HG03175 (cell line): ENCODE measurements around the gene RAG2.

Experiments used
- ATAC-seq: cut with Tn5 transposase; IDR thresholded peaks from one replicate; pipeline ENCODE4 v1.9.1; 2021; ENCODE audit warnings: mild to moderate bottlenecking, moderate library complexity; ENCODE audit not compliant: unreplicated experiment

RAG2 gene

DNA sequence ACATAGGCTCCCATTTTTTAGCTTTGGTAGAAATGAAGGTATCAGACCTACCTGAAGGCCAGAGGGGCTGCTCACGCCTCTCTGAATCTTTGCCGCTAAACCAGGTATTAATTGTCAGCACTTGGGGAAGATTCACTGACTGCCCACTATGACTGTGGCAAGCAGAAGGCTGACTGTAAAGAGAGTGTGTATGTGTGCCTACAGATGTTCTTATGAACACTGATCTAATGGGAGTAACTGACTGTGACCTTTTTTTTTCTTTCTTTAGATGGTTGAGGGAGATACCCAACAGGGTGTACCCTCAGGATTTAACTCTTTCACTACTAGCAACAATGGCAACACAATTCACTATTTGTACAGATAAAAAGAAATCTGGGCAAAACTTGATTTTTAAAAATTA, at the start of gene RAG2:
Gene RAG2 (minus strand): TSS at position 186 of the 400 bp plus-strand sequence. CDS start 4,068 bp downstream, outside the sequence.
- ATAC-seq: no peak

DNA sequence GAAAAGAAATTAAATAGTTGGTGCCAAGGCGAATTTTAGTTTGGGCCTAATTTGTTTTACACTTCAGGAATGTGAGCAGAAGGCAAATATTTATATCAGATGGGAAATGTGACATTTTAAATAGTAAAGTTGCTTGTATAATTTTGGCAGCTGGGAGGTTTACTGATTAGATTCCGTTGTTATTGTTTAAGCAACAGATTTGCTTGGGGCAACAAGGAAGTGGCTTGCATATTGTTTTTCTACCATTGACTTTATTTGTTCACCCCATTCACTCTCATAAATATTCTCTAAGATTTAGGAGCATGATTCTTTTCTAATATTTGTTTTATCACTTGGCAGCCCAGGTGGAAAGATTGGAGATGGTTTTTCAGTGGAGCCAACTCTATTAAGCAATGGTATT, 40.5 kb upstream of the RAG2 start:
- ATAC-seq: no peak

DNA sequence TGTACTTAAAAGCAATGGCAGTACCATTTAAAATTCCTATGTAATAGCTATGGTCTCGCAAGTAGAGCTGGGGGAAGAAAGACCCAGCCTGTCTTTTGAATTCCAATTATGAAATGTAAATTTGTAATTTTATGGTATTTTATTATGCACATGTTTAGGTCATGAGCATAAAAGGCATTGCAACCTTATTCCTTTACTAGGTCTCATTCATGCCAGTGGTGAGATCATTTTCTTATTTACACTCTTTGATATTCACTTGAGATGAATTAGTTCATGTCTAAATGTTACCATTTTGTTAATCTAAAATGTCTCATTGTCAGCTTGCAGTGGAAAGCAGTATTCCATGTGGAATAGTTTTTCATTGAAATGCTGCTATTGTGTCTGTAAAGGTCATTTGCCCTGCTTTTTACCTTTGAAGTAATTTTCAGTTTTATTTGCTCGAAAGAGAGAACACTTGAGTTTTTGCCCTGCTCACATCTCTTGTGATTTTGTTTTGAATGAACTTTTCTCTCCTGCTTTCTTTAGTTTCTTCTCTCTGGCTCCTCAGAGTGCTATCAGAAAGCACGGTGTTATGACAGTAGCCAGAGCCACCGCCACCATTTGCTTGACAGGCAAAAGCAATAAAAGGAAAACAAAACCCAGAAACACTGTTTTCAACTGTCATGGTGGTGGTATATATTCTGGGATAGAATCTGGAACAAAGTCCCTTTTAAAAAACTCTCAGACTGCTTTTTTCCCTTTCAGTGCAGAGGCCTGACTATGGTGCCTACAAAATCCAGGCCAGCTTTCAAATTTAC, 37.2 kb upstream of the RAG2 start:
- no peak for ATAC-seq

DNA sequence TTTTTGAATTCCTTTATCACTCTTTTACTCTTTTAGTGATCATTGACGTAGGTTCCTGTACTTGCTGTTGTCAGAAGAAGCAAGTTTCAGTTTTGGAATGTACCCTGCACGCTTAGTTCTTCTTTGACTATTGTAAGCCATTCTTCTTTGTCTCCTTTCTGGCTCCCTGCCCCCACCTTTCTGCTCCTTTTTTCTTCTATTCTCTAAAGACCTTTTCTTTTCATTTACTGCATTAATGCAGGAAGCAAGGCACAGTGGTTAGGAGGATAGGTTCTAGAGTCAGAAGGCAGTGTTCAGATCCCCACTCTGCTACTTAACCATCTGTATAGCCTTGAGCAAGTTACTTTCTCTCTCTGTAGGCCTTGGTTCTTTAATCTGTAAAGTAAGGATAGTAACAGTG, 33.7 kb upstream of the RAG2 start:
- ATAC-seq: no peak

DNA sequence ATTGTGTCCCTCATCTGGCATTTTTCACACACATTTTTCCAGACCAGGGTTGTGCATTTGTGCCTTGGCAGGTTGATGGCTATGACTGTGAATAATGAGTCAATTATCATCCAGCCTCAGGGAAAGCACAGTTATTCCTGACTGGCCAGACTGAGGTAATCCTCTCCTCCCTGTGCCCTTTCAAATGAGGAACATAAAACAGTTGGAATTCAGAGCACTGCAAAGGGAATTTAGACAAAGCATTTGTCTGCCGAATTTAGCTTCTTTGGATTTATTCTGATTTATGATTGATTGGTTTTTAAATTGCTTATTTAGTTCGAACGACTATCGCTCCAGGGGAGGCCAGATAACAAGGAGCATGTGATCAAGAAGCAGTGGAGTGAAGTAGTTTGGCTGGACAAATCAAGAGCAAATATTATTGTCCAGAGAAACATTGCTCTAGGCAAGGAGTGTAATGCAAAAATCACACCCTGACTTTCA, 30.8 kb upstream of the RAG2 start:
- ATAC-seq: no peak

DNA sequence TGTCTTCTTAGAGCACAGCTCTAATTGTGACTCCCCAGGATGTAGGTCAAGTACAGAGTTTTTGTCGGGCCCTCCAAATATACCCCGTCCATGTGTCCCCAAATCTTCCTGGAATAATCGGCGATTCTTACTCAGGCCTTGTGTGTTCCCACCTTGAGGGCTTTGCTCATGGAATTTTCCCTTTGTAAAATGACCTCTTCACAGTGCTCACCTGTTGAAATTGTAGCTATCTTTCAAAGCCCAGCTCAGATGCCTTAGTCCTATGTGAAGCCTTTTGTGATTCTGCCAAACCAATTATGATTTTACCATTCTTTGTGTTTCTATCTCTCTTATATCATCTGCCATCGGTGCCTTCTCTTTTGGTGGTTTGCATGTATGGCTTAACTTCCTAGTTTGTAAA, 30.1 kb upstream of the RAG2 start:
- no peak for ATAC-seq

DNA sequence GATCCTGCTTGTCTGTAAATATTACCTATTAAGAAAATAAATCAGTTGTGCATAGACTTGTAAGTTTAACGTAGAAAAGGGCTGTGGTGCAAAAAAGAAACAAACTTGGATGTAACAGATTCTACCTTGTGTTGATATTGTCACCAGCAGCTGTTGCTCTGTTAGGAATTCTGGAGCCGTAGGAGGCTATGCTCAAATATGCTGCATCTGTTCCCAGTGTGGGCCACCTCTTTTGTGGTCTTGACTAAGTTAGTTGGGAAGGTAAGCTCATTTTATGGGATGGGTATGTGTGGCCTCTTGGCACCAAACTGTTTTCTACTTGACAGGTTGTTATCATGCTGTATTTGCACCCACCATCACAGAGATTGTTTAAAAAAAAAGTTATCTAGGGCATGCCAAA, 29.4 kb upstream of the RAG2 start:
- no peak for ATAC-seq

DNA sequence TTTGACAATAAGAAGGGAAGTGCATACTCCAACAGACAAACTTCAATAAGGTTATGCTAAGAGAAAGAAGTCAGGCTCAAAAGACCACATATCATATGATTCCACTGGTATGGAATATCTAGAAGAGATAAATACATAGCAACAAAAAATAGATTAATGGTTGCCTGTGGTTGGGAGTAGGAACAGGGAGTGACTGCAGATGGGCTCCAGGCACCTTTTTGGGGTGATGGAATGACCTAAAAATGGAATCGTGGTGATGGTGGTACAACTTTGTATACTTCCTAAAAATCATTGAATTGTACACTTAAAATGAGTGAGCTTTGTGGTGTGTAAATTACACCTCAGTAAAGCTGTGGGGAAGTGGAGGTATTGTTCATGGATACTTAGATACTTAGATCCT, 29.0 kb upstream of the RAG2 start:
- ATAC-seq: no peak

DNA sequence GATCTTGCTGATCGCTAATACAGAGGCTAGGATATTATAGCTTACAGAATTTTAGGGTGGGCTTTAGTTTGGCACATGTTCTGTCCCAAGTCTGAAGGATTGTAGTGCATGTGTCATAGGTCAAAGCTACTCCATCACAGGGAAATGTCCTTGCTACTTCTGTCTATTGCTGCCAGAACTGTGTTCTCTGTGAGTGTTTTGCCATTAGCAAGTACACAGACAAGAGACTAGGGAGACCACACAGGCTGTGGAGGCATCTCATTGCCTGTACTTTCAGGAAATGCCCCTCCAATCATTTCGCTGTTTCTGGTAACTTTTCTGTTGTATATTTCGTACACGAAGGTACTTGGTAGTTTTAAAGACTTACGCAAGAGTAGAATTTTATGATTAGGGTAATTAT, 25.5 kb upstream of the RAG2 start:
- ATAC-seq: no peak

DNA sequence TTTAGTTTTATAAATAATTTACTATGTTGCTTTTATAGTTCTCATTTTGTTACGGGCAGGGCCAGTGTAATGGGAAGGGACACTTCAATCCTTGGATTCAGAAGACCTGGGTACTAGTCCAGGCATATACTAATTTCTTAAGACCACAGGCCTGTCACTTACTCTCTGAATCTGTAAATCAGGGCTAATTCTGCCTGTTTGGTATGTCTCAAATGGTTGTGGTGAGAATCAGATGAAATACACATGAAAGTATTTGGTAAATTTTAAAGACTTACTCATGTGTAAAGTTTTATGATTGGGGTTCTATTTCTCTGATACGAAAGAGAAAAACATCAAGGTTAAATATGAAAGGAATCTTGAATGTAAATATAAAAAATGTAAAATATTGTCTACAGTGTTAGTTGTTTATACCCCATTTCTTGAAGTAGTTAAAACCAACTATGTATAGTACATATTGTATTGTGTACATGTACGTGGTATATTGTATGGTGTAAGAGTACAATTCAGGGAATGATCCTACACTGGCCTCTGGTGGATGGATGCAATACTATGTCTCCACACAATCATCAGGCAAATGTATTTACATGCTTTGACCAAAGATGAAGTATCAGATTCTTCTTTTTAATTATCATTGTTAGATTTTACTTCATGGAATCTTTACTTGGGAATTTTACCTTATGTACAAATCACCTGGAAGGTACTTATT, 24.5 kb upstream of the RAG2 start:
- no peak for ATAC-seq

DNA sequence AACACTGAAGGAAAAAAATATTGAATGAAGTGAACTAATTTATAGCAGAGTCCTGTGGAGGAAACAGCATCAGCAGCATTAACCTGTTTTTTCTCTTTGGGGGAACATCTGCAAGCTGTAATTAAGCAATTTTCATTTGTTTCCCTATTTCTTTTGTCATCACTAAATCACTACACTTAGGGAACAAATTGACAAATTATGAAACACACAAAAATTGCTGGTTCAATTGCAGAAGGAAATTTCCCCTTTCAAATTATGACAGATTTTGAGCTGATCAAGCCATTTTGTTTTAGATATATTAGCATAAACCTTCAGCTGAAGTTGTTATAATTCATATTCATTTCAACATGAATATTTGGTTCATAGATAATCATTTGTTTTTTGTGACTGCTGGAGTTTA, 22.2 kb upstream of the RAG2 start:
- ATAC-seq: no peak

DNA sequence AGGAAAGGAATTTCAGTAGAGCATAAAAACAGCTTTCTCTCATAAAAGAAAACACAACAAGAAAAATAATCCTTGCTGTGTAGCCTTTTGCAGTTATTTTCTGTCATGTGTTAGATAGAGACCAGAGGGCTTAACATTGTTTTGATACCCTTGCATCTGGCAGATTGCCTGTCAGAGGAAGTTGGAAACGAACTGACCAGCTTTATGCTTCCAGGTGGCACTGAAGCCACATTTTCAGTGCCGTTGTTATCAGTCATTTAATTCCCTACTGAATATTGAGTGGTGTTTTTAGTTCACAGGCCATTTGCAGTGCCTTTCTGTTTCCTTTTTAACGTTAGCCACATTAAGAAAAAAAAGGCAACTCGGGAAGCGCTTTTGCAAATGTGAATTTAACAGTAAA, 21.5 kb upstream of the RAG2 start:
- ATAC-seq: no peak

DNA sequence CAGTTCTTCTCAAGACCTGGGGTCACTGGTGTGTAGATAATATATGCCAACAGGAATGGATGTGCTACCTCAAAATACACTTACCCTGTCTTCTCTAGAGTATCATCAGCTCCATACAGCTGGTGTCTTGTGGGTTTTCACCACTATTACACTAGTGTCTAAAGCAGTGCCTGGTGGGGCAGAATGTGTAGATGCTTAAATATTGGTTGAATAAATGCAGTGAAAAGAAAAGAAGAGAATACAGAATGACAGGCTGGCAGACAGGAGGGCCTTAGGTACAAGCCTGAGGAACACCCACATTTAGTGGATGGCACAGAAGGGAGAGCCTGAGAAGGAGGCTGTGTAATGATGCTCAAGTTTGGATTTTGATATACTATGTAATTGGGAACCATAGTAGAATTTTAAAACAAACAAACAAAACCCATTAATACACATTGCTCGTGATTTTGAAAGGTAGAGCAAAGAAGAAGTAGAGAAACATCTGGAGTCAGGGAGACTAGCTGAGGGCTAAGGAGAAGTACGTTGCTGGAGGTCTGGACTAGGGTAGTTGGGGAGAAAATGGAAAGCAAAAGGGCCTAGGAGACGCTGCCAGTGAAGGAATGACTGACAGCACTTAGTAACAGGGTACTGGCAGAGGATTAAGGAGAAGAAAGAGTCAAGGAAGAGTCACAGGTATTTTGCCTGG, 20.5 kb upstream of the RAG2 start:
- no peak for ATAC-seq

DNA sequence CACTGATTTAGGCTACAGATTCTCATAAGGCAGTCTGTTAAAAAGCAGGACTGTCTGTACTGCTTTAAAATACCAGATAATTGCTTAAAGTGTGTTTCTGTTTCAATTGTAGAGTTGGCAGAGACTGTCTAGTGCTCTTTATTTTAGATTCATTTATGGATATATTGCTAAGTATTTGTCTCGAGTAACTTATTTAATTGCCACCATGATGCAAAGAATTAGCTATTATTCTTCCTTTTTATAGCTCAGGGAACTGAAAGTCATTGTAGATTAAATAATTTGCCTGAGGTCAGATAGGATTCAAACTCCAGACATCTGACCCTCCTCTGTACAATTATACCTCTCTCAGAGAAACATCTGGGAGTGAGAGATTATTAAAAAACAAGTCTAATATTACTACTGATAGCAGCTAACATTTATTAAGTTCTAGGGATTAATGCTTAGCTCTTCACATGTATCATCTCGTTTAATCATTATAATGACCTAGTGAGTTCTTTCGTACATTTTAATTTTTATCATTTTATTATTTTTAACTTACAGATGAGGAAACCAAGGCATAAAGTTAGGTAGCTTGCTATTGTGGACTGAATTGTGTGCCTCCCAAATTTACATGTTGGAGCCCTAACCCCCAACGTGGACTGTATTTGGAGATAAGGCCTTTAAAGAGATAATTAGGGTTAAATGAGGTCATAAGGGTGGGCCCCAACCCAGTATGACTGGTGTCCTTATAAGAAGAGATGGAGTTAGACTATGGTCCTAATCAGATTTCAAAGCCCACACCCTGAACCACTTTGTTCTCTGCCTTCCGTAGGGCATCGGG, 19.7 kb upstream of the RAG2 start:
- no peak for ATAC-seq

DNA sequence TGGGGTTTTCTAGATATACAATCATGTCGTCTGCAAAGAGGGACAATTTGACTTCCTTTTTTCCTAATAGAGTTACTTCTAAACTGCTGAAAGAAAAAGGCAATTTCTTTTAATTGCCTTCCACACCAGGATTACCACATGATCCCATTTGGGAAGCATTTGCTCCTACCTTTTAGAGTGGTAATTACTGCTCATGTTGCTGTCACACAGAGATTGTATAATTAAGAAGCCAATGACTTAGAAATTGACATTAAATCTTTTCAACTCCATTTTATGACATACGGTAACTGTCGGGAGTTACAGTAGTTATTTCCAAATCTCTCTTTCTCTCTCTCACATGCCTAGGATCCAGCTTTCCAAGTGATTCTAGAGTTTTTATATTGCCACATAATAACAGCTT, 17.8 kb upstream of the RAG2 start:
- ATAC-seq: no peak

DNA sequence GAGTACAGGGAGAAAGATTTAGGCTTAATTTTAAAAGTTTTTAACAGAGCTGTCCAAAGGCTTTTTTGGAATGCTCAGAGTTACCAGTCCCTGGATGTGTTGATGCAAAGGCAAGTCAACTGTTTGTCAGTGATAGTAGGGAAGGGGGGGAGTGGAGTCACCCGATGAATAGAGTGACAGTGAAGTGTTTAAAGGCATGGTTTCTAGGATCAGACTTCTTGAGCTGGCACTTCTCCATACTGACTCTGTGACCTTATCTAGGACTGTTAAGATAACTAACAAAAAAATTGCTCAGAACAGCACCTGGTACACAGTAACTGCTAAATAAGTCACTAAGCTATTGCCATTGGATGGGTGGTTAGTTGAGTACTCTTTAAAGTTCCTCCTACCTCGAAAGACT, 11.3 kb upstream of the RAG2 start:
- no peak for ATAC-seq

DNA sequence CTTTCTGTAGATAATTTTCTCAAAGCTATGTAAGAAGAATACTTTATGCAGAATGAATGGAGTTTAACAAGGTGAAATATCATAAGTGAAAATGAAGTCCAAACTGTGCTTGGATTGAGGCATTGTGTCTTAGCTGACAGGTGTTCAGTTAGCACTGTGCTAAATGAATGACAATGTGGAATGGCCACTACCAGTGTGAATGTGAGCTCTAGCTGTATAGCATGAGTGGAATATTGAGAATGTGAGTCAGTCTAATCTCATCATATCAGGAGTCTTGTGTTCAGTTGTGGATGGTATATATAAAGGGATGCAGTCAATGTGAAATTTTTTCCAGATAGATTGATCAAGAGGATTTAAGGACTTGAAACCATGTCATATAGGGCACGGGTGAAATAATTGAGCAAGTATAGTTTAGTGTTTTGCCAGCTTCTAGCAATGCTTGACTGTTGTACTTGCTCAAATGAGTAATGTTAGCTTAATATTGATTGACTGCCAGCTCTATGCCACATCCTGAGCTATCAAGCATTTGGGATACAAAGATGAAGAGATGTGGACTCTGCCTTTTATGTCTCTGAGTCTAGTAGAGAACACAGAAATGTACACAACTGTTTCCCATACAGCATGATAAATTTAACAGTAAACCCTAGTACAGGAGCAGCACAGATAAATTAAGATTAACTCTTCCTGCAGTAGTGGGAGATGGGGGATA, 10.6 kb upstream of the RAG2 start:
- no peak for ATAC-seq

DNA sequence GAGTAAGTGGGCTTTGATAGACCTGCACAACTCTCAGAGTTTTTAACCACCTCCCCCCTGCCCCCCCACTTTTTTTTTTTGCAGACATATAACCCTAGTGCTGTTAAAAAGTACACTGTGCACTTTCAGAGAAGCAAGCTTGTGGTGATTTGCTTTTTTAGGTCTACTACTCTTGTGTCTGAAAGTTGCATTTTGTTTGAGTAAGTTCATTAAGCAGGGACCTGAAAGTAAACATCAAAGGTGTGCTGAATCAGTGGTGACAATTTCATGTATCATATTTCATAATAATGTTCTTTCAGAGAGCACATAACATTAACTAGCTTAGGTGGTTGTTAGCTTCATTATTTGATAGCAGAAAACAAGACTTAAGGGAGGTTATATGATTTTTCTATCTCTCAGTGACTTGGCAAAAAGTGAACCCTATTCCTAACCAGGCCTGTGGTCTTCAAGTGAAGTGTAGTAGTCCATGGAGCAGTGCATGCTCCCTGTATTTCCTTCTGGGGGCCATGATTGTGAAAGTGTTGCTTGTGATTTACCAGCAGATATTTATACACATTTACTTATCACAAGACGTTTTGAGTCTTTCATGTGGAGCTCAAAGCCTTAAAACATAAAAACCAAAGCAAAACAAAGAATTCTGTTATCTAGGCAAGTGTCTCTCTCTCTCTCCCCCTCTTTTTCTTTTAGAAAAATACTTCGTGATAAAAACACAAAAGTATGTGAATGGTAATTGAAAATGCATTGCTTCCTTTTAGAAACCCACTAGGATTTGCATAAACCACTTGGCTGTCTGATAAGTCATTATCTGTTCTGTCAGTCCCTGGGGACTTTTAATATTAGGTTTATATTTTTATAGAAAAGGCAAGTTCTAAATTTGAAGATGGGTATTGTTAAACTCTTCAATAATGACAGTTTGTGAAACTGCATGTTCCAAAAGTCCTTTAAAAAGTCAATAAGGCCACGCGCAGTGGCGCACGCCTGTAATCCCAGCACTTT, 7.5 kb upstream of the RAG2 start:
- ATAC-seq: no peak

DNA sequence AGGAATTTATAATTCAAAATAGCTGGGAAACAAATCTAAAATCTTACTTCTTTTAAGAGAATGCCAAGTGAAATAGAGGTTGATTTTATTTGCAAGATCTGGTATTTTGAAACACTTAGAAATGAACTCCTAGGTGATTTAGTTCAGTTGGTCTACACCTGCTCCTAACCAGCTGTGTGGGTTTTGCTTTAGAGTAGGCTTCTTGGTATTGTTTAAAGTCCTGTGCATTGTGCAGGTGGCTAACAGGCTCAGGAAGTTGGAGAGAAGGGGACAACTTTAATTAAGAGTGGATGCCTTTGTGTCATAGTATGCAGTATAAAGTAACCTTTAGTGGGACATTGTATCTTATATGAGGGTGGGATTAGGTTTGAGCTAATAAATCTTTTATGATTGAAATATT, 4.1 kb upstream of the RAG2 start:
- ATAC-seq: no peak
